Fibroblast of lung (primary cell): Measurements from ENCODE around the gene TNNC2. TPM values are rescaled to one million over a fixed set of nuclear protein-coding genes. Genes with fewer than 3 reads are reported as not detected.
"Not testable (repeated sequence)": the region's sequence is repeated elsewhere in the genome, so short reads cannot be mapped to it uniquely, and the experiment has no call there.

Experiments
- DNase-seq, 2 donors: peaks; one replicate each; pipeline versions ENCODE4 v3.0.0 to v3.0.0-alpha.2; 2010; ENCODE audit warnings: low read depth in 2 of 2
- H2AFZ ChIP-seq: 2 replicates; pipeline ENCODE4 v1.5.1; 2012; ENCODE audit warnings: low read length, control low read depth, inconsistent platforms
- H3K27ac ChIP-seq: 2 replicates; pipeline ENCODE4 v1.5.1; 2011; ENCODE audit warnings: low read length, control low read depth; ENCODE audit not compliant: insufficient read depth
- H3K27me3 ChIP-seq: 2 replicates; pipeline ENCODE4 v1.5.1; 2011; ENCODE audit warnings: mild to moderate bottlenecking, low read length; ENCODE audit not compliant: control insufficient read depth, insufficient read depth
- H3K36me3 ChIP-seq: 2 replicates; pipeline ENCODE4 v1.5.1; 2011; ENCODE audit warnings: low read length; ENCODE audit not compliant: control insufficient read depth, insufficient read depth
- H3K4me1 ChIP-seq: 2 replicates; pipeline ENCODE4 v1.5.1; 2011; ENCODE audit warnings: low read length; ENCODE audit not compliant: control insufficient read depth, insufficient read depth; ENCODE audit errors: extremely low read depth
- H3K4me2 ChIP-seq: 2 replicates; pipeline ENCODE4 v1.5.1; 2011; ENCODE audit warnings: low read length, control low read depth; ENCODE audit not compliant: insufficient read depth; ENCODE audit errors: extremely low read depth
- H3K4me3 ChIP-seq, 4 experiments: fragments of 200-600 bp in 1 of 4; sonication (generic) in 1 of 4; replicated peaks in 1 of 4; 2 replicates each; pipeline ENCODE4 v1.5.1; 2011 to 2016; ENCODE audit warnings: low read length in 4 of 4, low read depth in 3 of 4, mild to moderate bottlenecking in 3 of 4, control low read depth in 2 of 4, inconsistent platforms in 1 of 4, mixed read lengths in 1 of 4; ENCODE audit not compliant: insufficient read depth in 1 of 4; ENCODE audit errors: control extremely low read depth in 1 of 4
- H3K79me2 ChIP-seq: 2 replicates; pipeline ENCODE4 v1.5.1; 2012; ENCODE audit warnings: mild to moderate bottlenecking, low read length, inconsistent platforms; ENCODE audit not compliant: control insufficient read depth, insufficient read depth
- H3K9ac ChIP-seq: 2 replicates; pipeline ENCODE4 v1.5.1; 2011; ENCODE audit warnings: mild to moderate bottlenecking, low read length, control low read depth; ENCODE audit not compliant: insufficient read depth
- H3K9me3 ChIP-seq: 2 replicates; pipeline ENCODE4 v1.5.1; 2012; ENCODE audit warnings: low read depth, low read length; ENCODE audit not compliant: control insufficient read depth, insufficient read depth
- H4K20me1 ChIP-seq: 2 replicates; pipeline ENCODE4 v1.5.1; 2011; ENCODE audit warnings: low read length; ENCODE audit not compliant: control insufficient read depth, insufficient read depth; ENCODE audit errors: extremely low read depth
- EZH2 ChIP-seq: IDR thresholded peaks from 2 replicates; pipeline ENCODE4 v1.5.1; 2012; ENCODE audit warnings: low read length, control low read depth, mild to moderate bottlenecking; ENCODE audit errors: missing control alignments
- polyA plus RNA-seq, 2 donors: library from polyadenylated mRNA; depleted of rRNA in 1 of 2; stranded (reverse) in 1 of 2; unstranded in 1 of 2; fragments of >200 nt; gene quantifications; 2 replicates each; pipeline ENCODE4 v1.2.1, GENCODE V29; 2011 to 2012; ENCODE audit warnings: missing spikeins in 1 of 2
- total RNA-seq: library from RNA; depleted of rRNA; stranded (reverse); fragments of >200 nt; gene quantifications from 2 replicates; pipeline ENCODE4 v1.2.1, GENCODE V29; 2014
- TF ChIP-seq, protein P1 (sequence below), 2 donors: IDR thresholded peaks in 1 of 2; conservative IDR thresholded peaks in 1 of 2; 1 replicate in 1 of 2; 2 replicates in 1 of 2; pipeline ENCODE4 v1.5.1; 2011 to 2012; ENCODE audit warnings: low read length in 2 of 2, control low read depth in 1 of 2, inconsistent platforms in 1 of 2, low read depth in 1 of 2, mild to moderate bottlenecking in 1 of 2

TNNC2 gene
- total and polyA plus RNA-seq, 2 donors (not counting 1 experiment from before 2014, with no cell fraction given): 1.3 to 1.4 TPM

DNA sequence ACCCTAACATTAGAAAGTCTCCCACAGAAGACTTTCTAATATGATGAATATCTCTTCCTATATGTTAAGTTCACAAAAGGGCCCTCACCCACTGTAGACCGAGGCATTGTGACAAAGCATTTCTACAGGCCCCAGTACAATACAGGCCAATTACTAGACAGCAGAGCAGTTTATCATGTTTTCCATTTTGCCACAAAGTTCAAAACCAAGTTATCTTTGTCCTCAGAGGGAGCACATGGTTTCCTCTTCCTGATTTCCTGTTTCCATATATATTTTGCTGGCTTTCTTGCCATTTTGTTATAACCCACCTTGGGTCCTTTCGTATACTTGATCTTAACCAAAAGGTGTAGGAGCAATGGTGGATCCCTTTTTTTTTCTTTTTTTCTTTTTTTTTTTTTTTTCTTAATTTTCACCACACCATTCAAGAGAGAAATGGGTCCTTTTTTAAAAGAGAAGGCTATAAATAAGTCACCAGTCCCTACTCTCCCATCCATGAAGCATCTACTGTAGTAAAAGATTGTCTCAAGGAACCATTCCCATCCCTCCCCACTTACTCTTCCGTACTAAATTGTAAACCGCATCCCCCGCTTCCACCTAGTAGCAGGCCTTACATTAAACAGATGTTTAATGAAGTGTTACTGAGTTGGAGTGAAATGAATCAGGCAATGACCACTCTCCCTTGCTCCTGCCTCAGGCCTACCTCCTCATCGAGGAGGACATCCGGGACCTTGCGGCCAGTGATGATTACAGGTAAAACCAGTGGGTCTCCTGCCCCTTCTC lies 16.7 kb downstream of the TNNC2 start:
- no peaks in the 10 kb centered on the region for H4K20me1 ChIP-seq
- H3K4me3 ChIP-seq: no peak overlapping the region
- peaks cover 2% of the 10 kb centered on the region for H3K4me1 ChIP-seq
- no peak overlapping the region for H3K4me2 ChIP-seq
- H3K36me3 ChIP-seq: peaks cover 21% of the 10 kb centered on the region
- no peak overlapping the region for H2AFZ ChIP-seq
- TF ChIP-seq EZH2: no peak
- TF ChIP-seq, protein P1, sequence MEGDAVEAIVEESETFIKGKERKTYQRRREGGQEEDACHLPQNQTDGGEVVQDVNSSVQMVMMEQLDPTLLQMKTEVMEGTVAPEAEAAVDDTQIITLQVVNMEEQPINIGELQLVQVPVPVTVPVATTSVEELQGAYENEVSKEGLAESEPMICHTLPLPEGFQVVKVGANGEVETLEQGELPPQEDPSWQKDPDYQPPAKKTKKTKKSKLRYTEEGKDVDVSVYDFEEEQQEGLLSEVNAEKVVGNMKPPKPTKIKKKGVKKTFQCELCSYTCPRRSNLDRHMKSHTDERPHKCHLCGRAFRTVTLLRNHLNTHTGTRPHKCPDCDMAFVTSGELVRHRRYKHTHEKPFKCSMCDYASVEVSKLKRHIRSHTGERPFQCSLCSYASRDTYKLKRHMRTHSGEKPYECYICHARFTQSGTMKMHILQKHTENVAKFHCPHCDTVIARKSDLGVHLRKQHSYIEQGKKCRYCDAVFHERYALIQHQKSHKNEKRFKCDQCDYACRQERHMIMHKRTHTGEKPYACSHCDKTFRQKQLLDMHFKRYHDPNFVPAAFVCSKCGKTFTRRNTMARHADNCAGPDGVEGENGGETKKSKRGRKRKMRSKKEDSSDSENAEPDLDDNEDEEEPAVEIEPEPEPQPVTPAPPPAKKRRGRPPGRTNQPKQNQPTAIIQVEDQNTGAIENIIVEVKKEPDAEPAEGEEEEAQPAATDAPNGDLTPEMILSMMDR (conservative IDR thresholded peaks at IDR 0.05 in 1 of 2, IDR thresholded peaks at IDR 0.05 in 1 of 2; ENCODE audit: low read depth in 1 of 2, low read length in 2 of 2): no peak
- H3K79me2 ChIP-seq: peaks cover 20% of the 10 kb centered on the region
- H3K27me3 ChIP-seq: no peaks in the 10 kb centered on the region
- no peaks in the 10 kb centered on the region for H3K9me3 ChIP-seq
- DNase-seq: no peak
- no peak overlapping the region for H3K27ac ChIP-seq
- H3K9ac ChIP-seq: no peak overlapping the region

DNA sequence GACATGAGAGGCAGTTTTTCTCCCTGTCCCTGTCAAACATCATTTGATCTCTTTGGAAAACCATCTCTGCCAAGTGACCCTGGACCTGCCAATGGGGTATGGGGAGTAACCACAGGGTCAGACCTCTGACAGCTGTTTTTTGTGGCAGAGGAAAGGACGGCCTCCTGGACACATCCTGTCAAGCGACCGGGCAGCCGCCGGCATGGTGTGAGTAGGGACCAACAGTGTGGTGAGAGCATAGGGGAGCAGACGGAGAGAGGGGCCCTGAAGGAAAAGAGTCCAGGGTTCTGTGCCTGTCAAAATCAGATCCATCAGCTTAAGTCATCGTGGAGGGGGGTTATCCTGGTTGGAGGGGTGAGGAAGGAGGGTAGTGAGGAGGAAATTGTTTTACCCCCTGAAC lies 25.3 kb downstream of the TNNC2 start:
- no peak for DNase-seq
- H3K27me3 ChIP-seq: no peaks in the 10 kb centered on the region
- no peak overlapping the region for H3K4me2 ChIP-seq
- no peaks in the 10 kb centered on the region for H4K20me1 ChIP-seq
- H3K4me1 ChIP-seq: no peaks in the 10 kb centered on the region
- H3K9me3 ChIP-seq: no peaks in the 10 kb centered on the region
- H3K79me2 ChIP-seq: no peaks in the 10 kb centered on the region
- H3K36me3 ChIP-seq: peaks cover 14% of the 10 kb centered on the region
- TF ChIP-seq EZH2: no peak
- TF ChIP-seq, protein P1 (conservative IDR thresholded peaks at IDR 0.05 in 1 of 2, IDR thresholded peaks at IDR 0.05 in 1 of 2; ENCODE audit: low read depth in 1 of 2, low read length in 2 of 2): no peak
- H2AFZ ChIP-seq: no peak overlapping the region
- H3K27ac ChIP-seq: no peak overlapping the region
- H3K9ac ChIP-seq: no peak overlapping the region
- no peak overlapping the region for H3K4me3 ChIP-seq

DNA sequence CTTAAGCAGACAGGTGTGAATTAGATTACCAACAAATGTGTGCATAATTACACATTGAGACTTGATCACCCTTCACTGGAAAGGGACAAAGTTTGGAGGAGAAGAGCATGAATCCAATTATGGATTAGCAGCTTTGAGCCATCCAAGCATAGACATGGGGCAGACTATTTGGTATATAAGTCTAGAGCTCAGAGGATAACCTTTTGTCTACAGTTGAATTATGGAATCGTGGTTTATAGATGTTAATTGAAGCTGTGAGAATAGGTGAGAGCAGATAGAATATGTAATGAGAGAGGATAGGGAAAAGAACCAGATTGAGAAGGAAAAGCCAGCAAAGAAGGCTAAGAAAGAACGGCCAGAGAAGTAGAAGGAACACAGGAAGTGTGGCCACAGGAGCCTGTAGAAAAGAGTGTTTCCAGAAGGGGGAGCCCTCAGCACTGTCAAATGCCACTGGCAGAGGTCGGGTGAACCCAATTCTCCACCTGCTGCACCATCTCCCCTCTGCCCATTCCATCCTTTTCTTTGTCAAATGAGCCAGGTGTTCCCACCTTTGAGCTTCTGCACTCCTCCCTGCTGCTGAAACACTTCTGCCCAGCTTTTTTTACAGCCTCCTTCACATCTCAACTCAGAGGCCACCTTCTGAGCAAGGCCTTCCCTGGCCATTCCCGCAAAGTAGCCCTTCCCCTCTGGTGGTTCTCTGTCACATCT lies 28.0 kb downstream of the TNNC2 start:
- Histone ChIP-seq H2AFZ (no peak overlapping the region), H3K9me3 (no peaks in the 10 kb centered on the region), H3K4me1 (no peaks in the 10 kb centered on the region), H3K79me2 (no peaks in the 10 kb centered on the region), H3K27ac (no peak overlapping the region), H3K27me3 (no peaks in the 10 kb centered on the region), H4K20me1 (no peaks in the 10 kb centered on the region), H3K4me3 (no peak overlapping the region), H3K4me2 (no peak overlapping the region), H3K9ac (no peak overlapping the region), H3K36me3 (peaks cover 17% of the 10 kb centered on the region)
- no peak for TF ChIP-seq EZH2
- TF ChIP-seq, protein P1 (conservative IDR thresholded peaks at IDR 0.05 in 1 of 2, IDR thresholded peaks at IDR 0.05 in 1 of 2; ENCODE audit: low read depth in 1 of 2, low read length in 2 of 2): peak; percentile 70 to 81
- DNase-seq: peak in 1 of 2 donors; percentile 56

DNA sequence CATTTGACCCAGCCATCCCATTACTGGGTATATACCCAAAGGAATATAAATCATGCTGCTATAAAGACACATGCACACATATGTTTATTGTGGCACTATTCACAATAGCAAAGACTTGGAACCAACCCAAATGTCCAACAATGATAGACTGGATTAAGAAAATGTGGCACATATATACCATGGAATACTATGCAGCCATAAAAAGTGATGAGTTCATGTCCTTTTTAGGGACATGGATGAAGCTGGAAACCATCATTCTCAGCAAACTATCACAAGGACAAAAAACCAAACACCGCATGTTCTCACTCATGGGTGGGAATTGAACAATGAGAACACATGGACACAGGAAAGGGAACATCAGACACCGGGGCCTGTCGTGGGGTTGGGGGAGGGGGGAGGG lies 29.2 kb downstream of the TNNC2 start:
- H3K36me3 ChIP-seq: peaks cover 18% of the 10 kb centered on the region
- not testable (repeated sequence) for DNase-seq, H3K27me3 ChIP-seq

More for the DNA sequence above, 29.2 kb downstream of the TNNC2 start:
- H3K4me3 ChIP-seq, H3K79me2 ChIP-seq, H3K27ac ChIP-seq, H3K4me2 ChIP-seq, H3K9me3 ChIP-seq, H4K20me1 ChIP-seq, H3K9ac ChIP-seq, H2AFZ ChIP-seq, H3K4me1 ChIP-seq: not testable (repeated sequence)
